Stimulated activated CD8-positive, alpha-beta memory T cell treated with anti-CD3 and anti-CD28 coated beads, Interleukin-2, amount 100 ng/mL, for 1 hour (primary cell): Measurements from ENCODE around the gene LDLRAD3.
"Not testable (repeated sequence)": the region's sequence is repeated elsewhere in the genome, so short reads cannot be mapped to it uniquely, and the experiment has no call there.

ENCODE experiments used
- DNase-seq, 2 donors: peaks; one replicate each; pipeline ENCODE4 v3.0.0-alpha.2; 2020; ENCODE audit warnings: low read depth in 2 of 2

LDLRAD3 gene

GRCh38 chr11:35943713-35944502 is at the start of gene LDLRAD3:
Gene LDLRAD3, plus strand, starts transcription at chr11:35944062. Its CDS starts 37 bp downstream, at chr11:35944099.
- no peak for DNase-seq

- no peak for DNase-seq
These were observed 46.8 kb upstream of the LDLRAD3 start for GRCh38 chr11:35897019-35897418.

- no peak for DNase-seq
These were observed 40.9 kb upstream of the LDLRAD3 start for GRCh38 chr11:35902961-35903360.

GRCh38 chr11:35905646-35906276 is 38.1 kb upstream of the LDLRAD3 start:
- DNase-seq: no peak

GRCh38 chr11:35906277-35906661 is 37.6 kb upstream of the LDLRAD3 start:
- DNase-seq: no peak

GRCh38 chr11:35906681-35907080 is 37.2 kb upstream of the LDLRAD3 start:
- DNase-seq: no peak

- DNase-seq: no peak
These were observed 36.0 kb upstream of the LDLRAD3 start for GRCh38 chr11:35907648-35908431.

GRCh38 chr11:35908432-35908771 is 35.5 kb upstream of the LDLRAD3 start:
- DNase-seq: not testable (repeated sequence)

- no peak for DNase-seq
These were observed 34.2 kb upstream of the LDLRAD3 start for GRCh38 chr11:35909511-35910265.

- DNase-seq: no peak
These were observed 32.8 kb upstream of the LDLRAD3 start for GRCh38 chr11:35911013-35911412.

- no peak for DNase-seq
These were observed 32.2 kb upstream of the LDLRAD3 start for GRCh38 chr11:35911616-35912165.

- not testable (repeated sequence) for DNase-seq
These were observed 31.4 kb upstream of the LDLRAD3 start for GRCh38 chr11:35912436-35912835.

GRCh38 chr11:35912883-35913624 is 30.8 kb upstream of the LDLRAD3 start:
- no peak for DNase-seq

- no peak for DNase-seq
These were observed 29.0 kb upstream of the LDLRAD3 start for GRCh38 chr11:35914816-35915215.

- no peak for DNase-seq
These were observed 27.6 kb upstream of the LDLRAD3 start for GRCh38 chr11:35916270-35916669.

GRCh38 chr11:35917676-35918075 is 26.2 kb upstream of the LDLRAD3 start:
- no peak for DNase-seq

GRCh38 chr11:35918716-35919115 is 25.1 kb upstream of the LDLRAD3 start:
- DNase-seq: no peak

GRCh38 chr11:35919244-35919643 is 24.6 kb upstream of the LDLRAD3 start:
- no peak for DNase-seq

GRCh38 chr11:35923452-35923851 is 20.4 kb upstream of the LDLRAD3 start:
- no peak for DNase-seq

GRCh38 chr11:35924811-35925210 is 19.1 kb upstream of the LDLRAD3 start:
- no peak for DNase-seq

- DNase-seq: no peak
These were observed 16.8 kb upstream of the LDLRAD3 start for GRCh38 chr11:35927104-35927503.
